Ectodermal cell (in vitro differentiated cells): ENCODE results near the gene APOLD1. TPM values are rescaled to one million over a fixed set of nuclear protein-coding genes. Genes with fewer than 3 reads are reported as not detected.
"Not testable (repeated sequence)": the region's sequence is repeated elsewhere in the genome, so short reads cannot be mapped to it uniquely, and the experiment has no call there.

ENCODE experiments used
- H3K27ac ChIP-seq: 2 replicates; pipeline ENCODE4 v1.7.0; 2013; ENCODE audit warnings: mild to moderate bottlenecking, low read depth, low read length; ENCODE audit not compliant: insufficient read depth, poor library complexity, severe bottlenecking
- H3K27me3 ChIP-seq: 2 replicates; pipeline ENCODE4 v1.7.0; 2013; ENCODE audit warnings: mild to moderate bottlenecking, low read length; ENCODE audit not compliant: insufficient read depth, control insufficient read depth, poor library complexity, severe bottlenecking
- H3K36me3 ChIP-seq: one replicate; pipeline ENCODE4 v1.7.0; 2013; ENCODE audit warnings: low read length; ENCODE audit not compliant: control insufficient read depth, insufficient read depth
- H3K4me1 ChIP-seq: one replicate; pipeline ENCODE4 v1.7.0; 2013; ENCODE audit warnings: low read length; ENCODE audit not compliant: control insufficient read depth, insufficient read depth
- H3K4me3 ChIP-seq: 2 replicates; pipeline ENCODE4 v1.7.0; 2013; ENCODE audit warnings: low read depth, low read length, control low read depth; ENCODE audit not compliant: insufficient read depth
- H3K9me3 ChIP-seq: 2 replicates; pipeline ENCODE4 v1.7.0; 2013; ENCODE audit warnings: mild to moderate bottlenecking, low read length, moderate library complexity; ENCODE audit not compliant: control insufficient read depth
- WGBS, 2 experiments: methylation state at CpG; one replicate each; pipeline ENCODE4 v1.1.7; 2013; ENCODE audit warnings: missing lambda C conversion rate in 2 of 2; 5-methylcytosine and 5-hydroxymethylcytosine counted together
- polyA plus RNA-seq, 4 experiments: library from polyadenylated mRNA; stranded (reverse); fragments of 50-300 nt; gene quantifications; one replicate each; pipeline ENCODE4 v1.2.3, GENCODE V29; 2013

The APOLD1 gene
- 4.6 TPM for polyA plus RNA-seq (2013, experiment 1 of 4)
- polyA plus RNA-seq (2013, experiment 2 of 4) = 3.2 TPM
- 2.2 TPM for polyA plus RNA-seq (2013, experiment 3 of 4)
- polyA plus RNA-seq (2013, experiment 4 of 4) = 3.3 TPM

GRCh38 chr12:12784911-12785814 is at the start of gene APOLD1:
Gene APOLD1, plus strand, starts transcription at chr12:12785659. Its CDS starts 33 bp downstream, at chr12:12785692.
- Histone ChIP-seq H3K9me3 (no peaks in the 10 kb centered on the region), H3K27me3 (peaks cover 32% of the 10 kb centered on the region), H3K4me1 (peaks cover 6% of the 10 kb centered on the region), H3K4me3 (peak within 1 kb of the TSS; percentile 33), H3K27ac (peak within 1 kb of the TSS; percentile 27), H3K36me3 (no peaks in the 10 kb centered on the region)
- 25 to 32% methylated on average over 13 to 14 of the region's 14 CpGs for WGBS, 2 experiments

GRCh38 chr12:12736759-12737676 is 48.4 kb upstream of the APOLD1 start:
- Histone ChIP-seq H3K9me3 (no peaks in the 10 kb centered on the region), H3K27me3 (no peaks in the 10 kb centered on the region), H3K36me3 (no peaks in the 10 kb centered on the region), H3K27ac (peak overlapping the region; percentile 4), H3K4me1 (no peaks in the 10 kb centered on the region), H3K4me3 (no peak overlapping the region)
- 82 to 85% methylated on average over 9 of the region's 9 CpGs for WGBS, 2 experiments

GRCh38 chr12:12738152-12738551 is 47.3 kb upstream of the APOLD1 start:
- not testable (repeated sequence) for H3K9me3 ChIP-seq, H3K4me3 ChIP-seq, H3K27me3 ChIP-seq, H3K27ac ChIP-seq, H3K36me3 ChIP-seq, H3K4me1 ChIP-seq
- 32 to 75% methylated on average over 1 to 2 of the region's 2 CpGs for WGBS, 2 experiments

GRCh38 chr12:12741660-12742059 is 43.8 kb upstream of the APOLD1 start:
- Histone ChIP-seq H3K27ac (no peak overlapping the region), H3K4me3 (no peak overlapping the region), H3K9me3 (no peaks in the 10 kb centered on the region), H3K4me1 (no peaks in the 10 kb centered on the region), H3K36me3 (no peaks in the 10 kb centered on the region), H3K27me3 (no peaks in the 10 kb centered on the region)
- 84 to 87% methylated on average over 2 to 3 of the region's 3 CpGs for WGBS, 2 experiments

GRCh38 chr12:12744546-12745305 is 40.7 kb upstream of the APOLD1 start:
- H3K4me3 ChIP-seq = no peak overlapping the region
- H3K4me1 ChIP-seq = no peaks in the 10 kb centered on the region
- H3K36me3 ChIP-seq = no peaks in the 10 kb centered on the region
- no peaks in the 10 kb centered on the region for H3K9me3 ChIP-seq
- H3K27ac ChIP-seq = no peak overlapping the region
- H3K27me3 ChIP-seq = no peaks in the 10 kb centered on the region
- WGBS, 2 experiments = 93% methylated on average over 8 of the region's 8 CpGs

GRCh38 chr12:12745576-12746211 is 39.8 kb upstream of the APOLD1 start:
- WGBS, 2 experiments = 77 to 81% methylated on average over 6 to 7 of the region's 7 CpGs
- H3K27me3 ChIP-seq = no peaks in the 10 kb centered on the region

GRCh38 chr12:12747278-12747677 is 38.2 kb upstream of the APOLD1 start:
- Histone ChIP-seq H3K9me3 (no peaks in the 10 kb centered on the region), H3K4me3 (no peak overlapping the region), H3K27ac (no peak overlapping the region), H3K4me1 (no peaks in the 10 kb centered on the region), H3K36me3 (no peaks in the 10 kb centered on the region), H3K27me3 (no peaks in the 10 kb centered on the region)
- WGBS, 2 experiments = 85 to 88% methylated on average over 3 of the region's 3 CpGs

More at GRCh38 chr12:12745576-12746211, 39.8 kb upstream of the APOLD1 start:
- Histone ChIP-seq H3K4me1 (no peaks in the 10 kb centered on the region), H3K36me3 (no peaks in the 10 kb centered on the region), H3K9me3 (no peaks in the 10 kb centered on the region), H3K27ac (no peak overlapping the region), H3K4me3 (no peak overlapping the region)

GRCh38 chr12:12748044-12748443 is 37.4 kb upstream of the APOLD1 start:
- Histone ChIP-seq H3K36me3 (no peaks in the 10 kb centered on the region), H3K4me3 (no peak overlapping the region), H3K27ac (no peak overlapping the region), H3K4me1 (no peaks in the 10 kb centered on the region), H3K27me3 (no peaks in the 10 kb centered on the region), H3K9me3 (no peaks in the 10 kb centered on the region)
- WGBS, 2 experiments = 89 to 93% methylated on average over 2 to 3 of the region's 3 CpGs

- Histone ChIP-seq H3K36me3 (no peaks in the 10 kb centered on the region), H3K4me3 (no peak overlapping the region), H3K27ac (no peak overlapping the region), H3K9me3 (no peaks in the 10 kb centered on the region), H3K4me1 (no peaks in the 10 kb centered on the region), H3K27me3 (no peaks in the 10 kb centered on the region)
- WGBS, 2 experiments = 96 to 98% methylated on average over 7 of the region's 7 CpGs
Observed at GRCh38 chr12:12749433-12749832, 36.0 kb upstream of the APOLD1 start.
